ENCODE results near the gene TSSK6. TPM values are rescaled to one million over a fixed set of nuclear protein-coding genes. Genes with fewer than 3 reads are reported as not detected.

TSSK6 gene
- total and polyA plus RNA-seq, 10 of the 15 experiments (the other 5 are each of a cell fraction or from before 2014, with no cell fraction given): 0.06 to 3.6 (median 0.98) TPM; not detected in 2

GRCh38 chr19:19514215-19514657, 1.1 kb downstream of the TSSK6 start:
- POLR2A ChIA-PET: interaction anchor here (0.6 kb wide), 1 partner anchor 446 kb away, joined by 3 read pairs; no protein-coding TSS in a partner anchor
- SMC1A ChIA-PET (ENCODE audit: uncharacterized antibody, unreplicated experiment): no interaction called here

GRCh38 chr19:19513682-19514081, 1.7 kb downstream of the TSSK6 start:
- Histone ChIP-seq H3K79me2 (ENCODE audit: control insufficient read depth, insufficient read depth, low read length) (peaks cover 24% of the 10 kb centered on the region), H4K20me1 (ENCODE audit: control insufficient read depth, insufficient read depth) (no peaks in the 10 kb centered on the region), H3K9me3 (replicated peaks; ENCODE audit: control insufficient read depth, insufficient read depth, low read length) (no peaks in the 10 kb centered on the region), H3K4me1 (ENCODE audit: control insufficient read depth, insufficient read depth, low read length) (0 out of 2 replicates have a peak, but pooled peaks cover 5% of the 10 kb centered on the region), H3K4me2 (ENCODE audit: control insufficient read depth, insufficient read depth) (no peak overlapping the region), H3K4me3 (no peak overlapping the region), H3K27me3 (replicated peaks in 1 of 2; ENCODE audit: control insufficient read depth in 2 of 2, insufficient read depth in 2 of 2, low read length in 1 of 2) (no peaks in the 10 kb centered on the region), H3K9ac (ENCODE audit: control insufficient read depth, insufficient read depth, low read length) (no peak overlapping the region), H3K27ac (ENCODE audit: control insufficient read depth, insufficient read depth) (no peak overlapping the region), H3K36me3 (ENCODE audit: control insufficient read depth in 2 of 2, insufficient read depth in 2 of 2, low read length in 1 of 2) (no peaks in the 10 kb centered on the region), H2AFZ (ENCODE audit: control insufficient read depth, low read depth, low read length) (no peak overlapping the region)
- CTCF ChIA-PET: no interaction called here
- RAD21 ChIA-PET (ENCODE audit: unreplicated experiment): no interaction called here
- in situ Hi-C loops (cut with MboI) (no loop called here), intact Hi-C loops (cut with micrococcal nuclease; ENCODE audit: unreplicated experiment) (no loop called here)
- no TSS peak for BruUV-seq (replicated peaks)
- FAIRE-seq: no peak
- no peak for DNase-seq (ENCODE audit: low read depth, low spot score)
- SMC1A ChIA-PET (ENCODE audit: uncharacterized antibody, unreplicated experiment): no interaction called here
- no peak for ATAC-seq
- POLR2A ChIA-PET: interaction anchor here (0.6 kb wide), 1 partner anchor 445 kb away, joined by 3 read pairs; no protein-coding TSS in a partner anchor
- 97% methylated on average over 17 of the region's 17 CpGs for WGBS (ENCODE audit: insufficient coverage, insufficient replicate concordance, low lambda C conversion rate, missing lambda C conversion rate)
- no peak for TF ChIP-seq CBX5 (IDR thresholded peaks at IDR 0.05; ENCODE audit: low read depth)
- no peak for TF ChIP-seq PML (IDR thresholded peaks at IDR 0.05; ENCODE audit: low read length)
- no peak for TF ChIP-seq NBN (IDR thresholded peaks at IDR 0.05)
- TF ChIP-seq MXI1 (IDR thresholded peaks at IDR 0.05; ENCODE audit: low read depth, low read length): no peak
- TF ChIP-seq CUX1 (IDR thresholded peaks at IDR 0.05; ENCODE audit: insufficient replicate concordance, low read depth, low read length): no peak
- no peak for TF ChIP-seq RB1 (IDR thresholded peaks at IDR 0.05; ENCODE audit: borderline replicate concordance)
- no peak for TF ChIP-seq SREBF1 (IDR thresholded peaks at IDR 0.05; ENCODE audit: low read length)
- TF ChIP-seq HCFC1 (IDR thresholded peaks at IDR 0.05; ENCODE audit: low read length): no peak
- no peak for TF ChIP-seq TCF3 (IDR thresholded peaks at IDR 0.05; ENCODE audit: borderline replicate concordance, insufficient read depth, low read depth, low read length)
- no peak for TF ChIP-seq SP1 (IDR thresholded peaks at IDR 0.05; ENCODE audit: low read depth, low read length)

More at GRCh38 chr19:19514215-19514657, 1.1 kb downstream of the TSSK6 start:
- WGBS (ENCODE audit: insufficient coverage, insufficient replicate concordance, low lambda C conversion rate, missing lambda C conversion rate): 94% methylated on average over 44 of the region's 46 CpGs
- Histone ChIP-seq H3K9ac (ENCODE audit: control insufficient read depth, insufficient read depth, low read length) (no peak overlapping the region), H4K20me1 (ENCODE audit: control insufficient read depth, insufficient read depth) (no peaks in the 10 kb centered on the region), H2AFZ (ENCODE audit: control insufficient read depth, low read depth, low read length) (no peak overlapping the region), H3K27ac (ENCODE audit: control insufficient read depth, insufficient read depth) (no peak overlapping the region), H3K79me2 (ENCODE audit: control insufficient read depth, insufficient read depth, low read length) (peaks cover 27% of the 10 kb centered on the region), H3K36me3 (ENCODE audit: control insufficient read depth in 2 of 2, insufficient read depth in 2 of 2, low read length in 1 of 2) (peaks cover under 1% of the 10 kb centered on the region in 2 experiments; a peak in 2 of 4 replicates), H3K4me3 (no peak overlapping the region), H3K4me1 (ENCODE audit: control insufficient read depth, insufficient read depth, low read length) (peaks cover 7% of the 10 kb centered on the region; the same call in 1 of the 2 replicates), H3K27me3 (replicated peaks in 1 of 2; ENCODE audit: control insufficient read depth in 2 of 2, insufficient read depth in 2 of 2, low read length in 1 of 2) (no peaks in the 10 kb centered on the region), H3K4me2 (ENCODE audit: control insufficient read depth, insufficient read depth) (no peak overlapping the region), H3K9me3 (replicated peaks; ENCODE audit: control insufficient read depth, insufficient read depth, low read length) (no peaks in the 10 kb centered on the region)
- no peak for FAIRE-seq
- BruUV-seq (replicated peaks): no TSS peak
- no peak for TF ChIP-seq POLR2AphosphoS5 (IDR thresholded peaks at IDR 0.05; ENCODE audit: low read length)
- no peak for TF ChIP-seq GATAD2B (conservative IDR thresholded peaks at IDR 0.05; ENCODE audit: low read depth)
- no peak for TF ChIP-seq FOXM1 (IDR thresholded peaks at IDR 0.05; ENCODE audit: low read depth, low read length)
- no peak for TF ChIP-seq USF1 (IDR thresholded peaks at IDR 0.05; ENCODE audit: borderline replicate concordance, extremely low read length, insufficient read depth, low read depth, low read length)
- TF ChIP-seq SP1 (IDR thresholded peaks at IDR 0.05; ENCODE audit: low read depth, low read length): no peak
- no peak for ATAC-seq
- intact Hi-C loops (cut with micrococcal nuclease; ENCODE audit: unreplicated experiment) (no loop called here), in situ Hi-C loops (cut with MboI) (no loop called here)
- CTCF ChIA-PET: no interaction called here
- DNase-seq (ENCODE audit: low read depth, low spot score): no peak
- RAD21 ChIA-PET (ENCODE audit: unreplicated experiment): no interaction called here

All from GM12878 (cell line).